B cell (primary cell): ENCODE measurements around the gene SPATA25.

Experiments used
- CTCF ChIP-seq: fragments of 200-600 bp; IDR thresholded peaks from one replicate; pipeline ENCODE4 v1.8.0; 2022; ENCODE audit warnings: antibody characterized with exemption, mild to moderate bottlenecking
- EZH2 ChIP-seq: IDR thresholded peaks from 2 replicates; pipeline ENCODE4 v1.6.1; 2012; ENCODE audit warnings: borderline replicate concordance, low read depth, mild to moderate bottlenecking, moderate library complexity, low read length; ENCODE audit not compliant: insufficient read depth, poor library complexity, severe bottlenecking

GRCh38 chr20:45842169-45842812, 45.1 kb downstream of the SPATA25 start:
- TF ChIP-seq CTCF (no peak), EZH2 (no peak)
